A172 (cell line): Measurements from ENCODE around the gene C12orf60. TPM values are rescaled to one million over a fixed set of nuclear protein-coding genes. Genes with fewer than 3 reads are reported as not detected.
A peak's percentile ranks its signal among the peaks of the same experiment; 100 is the strongest.
"Not testable (repeated sequence)": the region's sequence is repeated elsewhere in the genome, so short reads cannot be mapped to it uniquely, and the experiment has no call there.

Experiments used
- DNase-seq: peaks from one replicate; pipeline ENCODE4 v3.0.0-alpha.2; 2015; ENCODE audit warnings: low spot score
- total RNA-seq: library from RNA; depleted of rRNA; stranded (reverse); fragments of >200 nt; shearing (Covaris generic); gene quantifications from 2 replicates; pipeline ENCODE4 v1.2.3, GENCODE V29; 2014; rRNA removed

Gene C12orf60
- total RNA-seq, result 0.05 and 1.0 TPM in 2 replicates

GRCh38 chr12:14803011-14803829, at the start of gene C12orf60, which contains the start of gene WBP11:
Gene C12orf60, plus strand, starts transcription at chr12:14803670. Its CDS starts 19,266 bp downstream, at chr12:14822936.
Gene WBP11, minus strand, starts transcription at chr12:14803478. Its CDS starts 2,095 bp downstream, at chr12:14801383.
- peak; percentile 97 for DNase-seq

GRCh38 chr12:14756334-14757143, 46.9 kb upstream of the C12orf60 start:
- DNase-seq, result peak; percentile 1

- DNase-seq, result not testable (repeated sequence)
Observed at GRCh38 chr12:14759711-14760280, 43.7 kb upstream of the C12orf60 start.

- no peak for DNase-seq
Observed at GRCh38 chr12:14765398-14765797, 38.1 kb upstream of the C12orf60 start.

GRCh38 chr12:14766020-14766419, 37.5 kb upstream of the C12orf60 start:
- not testable (repeated sequence) for DNase-seq

- DNase-seq, result no peak
Observed at GRCh38 chr12:14766649-14767215, 36.7 kb upstream of the C12orf60 start.

GRCh38 chr12:14767617-14768016, 35.9 kb upstream of the C12orf60 start:
- DNase-seq, result no peak

- no peak for DNase-seq
Observed at GRCh38 chr12:14768823-14769405, 34.6 kb upstream of the C12orf60 start.

- no peak for DNase-seq
Observed at GRCh38 chr12:14769466-14769968, 34.0 kb upstream of the C12orf60 start.

- no peak for DNase-seq
Observed at GRCh38 chr12:14769969-14770495, 33.4 kb upstream of the C12orf60 start.

GRCh38 chr12:14770496-14771461, 32.7 kb upstream of the C12orf60 start:
- DNase-seq, result no peak

- no peak for DNase-seq
Observed at GRCh38 chr12:14771651-14772137, 31.8 kb upstream of the C12orf60 start.

GRCh38 chr12:14772946-14773345, 30.5 kb upstream of the C12orf60 start:
- no peak for DNase-seq

- DNase-seq, result no peak
Observed at GRCh38 chr12:14773685-14774073, 29.8 kb upstream of the C12orf60 start.

- DNase-seq, result no peak
Observed at GRCh38 chr12:14774074-14774905, 29.2 kb upstream of the C12orf60 start.

GRCh38 chr12:14774906-14775635, 28.4 kb upstream of the C12orf60 start:
- DNase-seq, result no peak

- no peak for DNase-seq
Observed at GRCh38 chr12:14775636-14775980, 27.9 kb upstream of the C12orf60 start.
